ENCODE results near the gene ODR4. TPM values are rescaled to one million over a fixed set of nuclear protein-coding genes. Genes with fewer than 3 reads are reported as not detected.
"Not testable (repeated sequence)": the region's sequence is repeated elsewhere in the genome, so short reads cannot be mapped to it uniquely, and the experiment has no call there.

ODR4 gene
- total RNA-seq, 1 experiment from 2014 or later = 18.1 TPM

DNA sequence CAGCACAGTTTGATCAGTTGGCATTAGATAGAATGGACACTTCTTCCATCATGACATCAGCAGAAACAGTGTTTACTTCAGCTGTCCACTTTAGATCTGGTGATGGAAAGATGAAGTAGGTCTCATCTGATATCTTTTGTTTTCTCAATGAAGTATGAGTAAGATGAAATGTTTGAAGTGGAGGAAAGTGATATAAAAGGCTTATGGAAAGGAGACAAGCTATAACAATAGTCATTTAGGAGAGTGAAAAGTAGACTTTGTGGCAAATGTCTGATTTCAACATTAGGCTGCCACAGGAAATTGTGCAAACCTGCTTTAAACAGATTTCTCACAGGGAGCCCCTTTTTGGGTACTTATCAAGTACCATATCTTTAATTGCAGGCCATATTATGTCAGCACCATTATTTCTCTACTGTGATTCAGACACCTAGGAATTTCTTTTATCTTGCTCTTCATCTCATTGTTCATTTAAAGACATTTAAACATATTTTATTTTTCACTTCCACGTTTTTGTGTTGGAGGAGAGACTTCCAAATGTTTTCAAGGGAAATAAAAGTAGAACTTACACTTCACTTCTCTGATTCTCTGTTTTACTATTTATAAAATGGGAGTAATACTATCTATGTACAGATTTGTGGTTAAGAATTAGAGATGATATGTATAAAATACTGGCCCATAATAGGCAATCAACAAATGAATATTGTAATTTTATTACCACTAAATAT lies 67.2 kb downstream of the ODR4 start:
- no peak for DNase-seq
- Histone ChIP-seq H3K27me3 (ENCODE audit: control insufficient read depth, insufficient read depth, low read length) (no peaks in the 10 kb centered on the region), H3K4me3 (ENCODE audit: insufficient read depth, low read depth, low read length) (no peak overlapping the region), H3K36me3 (replicated peaks; ENCODE audit: control insufficient read depth, insufficient read depth, low read length) (no peaks in the 10 kb centered on the region)

DNA sequence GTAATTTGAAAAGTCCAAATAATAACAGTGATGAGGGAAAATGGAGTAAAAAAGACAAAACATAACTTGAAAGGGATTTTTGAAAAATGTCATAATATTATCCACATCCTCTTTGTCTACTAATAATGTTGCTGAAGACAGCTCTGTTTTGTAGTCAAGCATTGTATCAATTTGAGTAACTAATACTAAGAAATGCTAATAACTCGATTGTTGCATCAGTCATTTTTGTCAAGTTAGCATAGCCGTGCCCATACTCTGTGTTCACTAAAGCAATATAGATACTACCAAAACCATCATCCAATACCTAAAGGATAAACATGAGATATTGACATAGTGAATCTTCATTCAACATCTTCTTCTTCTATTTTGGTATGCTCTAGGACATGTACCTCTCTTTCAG lies 68.0 kb downstream of the ODR4 start:
- H3K4me3 ChIP-seq (ENCODE audit: insufficient read depth, low read depth, low read length) = no peak overlapping the region
- no peaks in the 10 kb centered on the region for H3K27me3 ChIP-seq (ENCODE audit: control insufficient read depth, insufficient read depth, low read length)
- no peaks in the 10 kb centered on the region for H3K36me3 ChIP-seq (replicated peaks; ENCODE audit: control insufficient read depth, insufficient read depth, low read length)
- no peak for DNase-seq

DNA sequence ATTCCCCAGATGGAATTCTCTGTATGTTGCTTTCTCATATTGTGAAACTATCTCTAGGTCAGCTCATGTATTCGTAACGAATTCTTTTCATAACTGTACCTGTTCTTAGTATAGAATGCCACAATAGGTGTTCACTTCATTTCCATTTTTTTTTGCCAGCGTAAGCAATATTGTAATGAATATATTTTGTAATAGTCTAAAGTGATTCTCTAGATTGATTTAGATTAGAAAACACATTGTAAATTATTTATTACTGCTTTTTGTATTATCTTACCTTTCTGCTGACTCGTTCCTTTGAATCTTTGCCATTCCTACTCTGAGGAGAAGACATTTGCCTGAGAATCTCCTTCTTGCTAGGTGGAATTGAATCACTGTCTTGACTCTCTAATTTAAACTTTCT lies 70.5 kb downstream of the ODR4 start:
- no peak for DNase-seq
- no peak overlapping the region for H3K4me3 ChIP-seq (ENCODE audit: insufficient read depth, low read depth, low read length)
- no peaks in the 10 kb centered on the region for H3K27me3 ChIP-seq (ENCODE audit: control insufficient read depth, insufficient read depth, low read length)
- no peaks in the 10 kb centered on the region for H3K36me3 ChIP-seq (replicated peaks; ENCODE audit: control insufficient read depth, insufficient read depth, low read length)

DNA sequence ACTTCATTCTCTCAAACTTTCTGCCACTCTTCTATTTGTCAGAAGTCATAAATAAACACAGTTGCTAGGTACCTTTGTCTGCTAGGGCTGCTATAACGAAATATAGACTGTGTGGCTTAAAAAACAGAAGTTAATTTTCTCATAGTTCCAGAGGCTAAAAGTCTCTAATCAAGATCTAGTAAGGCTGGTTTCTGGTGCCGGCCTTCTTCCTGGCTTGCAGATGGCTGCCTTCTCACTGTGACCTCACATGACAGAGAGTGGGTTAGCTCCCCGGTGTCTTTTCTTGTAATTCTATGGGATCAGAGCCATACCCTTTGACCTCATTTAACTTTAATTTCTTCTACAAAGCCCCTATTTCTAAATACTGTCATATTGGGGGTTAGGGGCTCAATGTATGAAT lies 79.3 kb downstream of the ODR4 start:
- Histone ChIP-seq H3K4me3 (ENCODE audit: insufficient read depth, low read depth, low read length) (no peak overlapping the region), H3K27me3 (ENCODE audit: control insufficient read depth, insufficient read depth, low read length) (no peaks in the 10 kb centered on the region), H3K36me3 (replicated peaks; ENCODE audit: control insufficient read depth, insufficient read depth, low read length) (no peaks in the 10 kb centered on the region)
- DNase-seq = no peak

DNA sequence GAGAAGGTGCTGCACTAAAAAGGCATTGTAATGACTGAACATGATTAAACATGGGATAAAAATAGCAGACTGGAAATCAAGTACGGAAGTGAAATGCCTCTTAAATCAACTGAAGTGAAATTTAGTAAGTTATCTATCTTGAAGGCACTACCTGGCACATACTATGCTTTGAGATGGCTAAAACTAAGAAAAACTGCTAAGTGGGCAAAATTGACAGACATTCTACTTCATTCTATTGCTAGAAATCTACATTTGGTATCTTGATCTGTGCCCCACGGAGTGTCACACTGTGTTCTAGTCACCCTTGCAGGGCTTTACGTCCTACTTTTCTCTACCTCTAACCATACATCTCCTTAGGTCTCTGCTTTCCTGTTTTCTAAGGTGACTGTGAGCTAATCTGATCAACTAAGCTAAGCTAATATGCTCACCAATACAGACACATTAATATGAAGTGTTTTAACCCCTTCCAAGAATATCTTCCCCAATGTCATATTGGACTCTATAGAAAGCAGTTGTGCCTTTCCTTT lies 81.2 kb downstream of the ODR4 start:
- no peak overlapping the region for H3K4me3 ChIP-seq (ENCODE audit: insufficient read depth, low read depth, low read length)
- DNase-seq = no peak
- no peaks in the 10 kb centered on the region for H3K36me3 ChIP-seq (replicated peaks; ENCODE audit: control insufficient read depth, insufficient read depth, low read length)
- no peaks in the 10 kb centered on the region for H3K27me3 ChIP-seq (ENCODE audit: control insufficient read depth, insufficient read depth, low read length)

DNA sequence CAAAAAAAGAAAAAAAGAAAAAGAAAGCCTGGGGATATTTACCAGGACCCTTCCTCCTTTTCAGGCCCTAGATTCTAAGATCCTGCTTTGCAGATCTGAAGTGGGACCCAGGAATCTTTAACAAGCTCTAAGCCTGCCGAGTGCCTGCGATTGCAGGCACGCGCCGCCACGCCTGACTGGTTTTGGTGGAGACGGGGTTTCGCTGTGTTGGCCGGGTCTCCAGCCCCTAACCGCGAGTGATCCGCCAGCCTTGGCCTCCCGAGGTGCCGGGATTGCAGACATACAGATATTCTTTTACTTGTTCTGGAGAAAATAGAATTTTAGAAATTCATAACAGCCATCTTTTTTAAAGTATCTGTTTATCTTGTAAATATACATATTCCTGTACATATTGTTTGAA lies 83.5 kb downstream of the ODR4 start:
- H3K27me3 ChIP-seq (ENCODE audit: control insufficient read depth, insufficient read depth, low read length) = not testable (repeated sequence)

DNA sequence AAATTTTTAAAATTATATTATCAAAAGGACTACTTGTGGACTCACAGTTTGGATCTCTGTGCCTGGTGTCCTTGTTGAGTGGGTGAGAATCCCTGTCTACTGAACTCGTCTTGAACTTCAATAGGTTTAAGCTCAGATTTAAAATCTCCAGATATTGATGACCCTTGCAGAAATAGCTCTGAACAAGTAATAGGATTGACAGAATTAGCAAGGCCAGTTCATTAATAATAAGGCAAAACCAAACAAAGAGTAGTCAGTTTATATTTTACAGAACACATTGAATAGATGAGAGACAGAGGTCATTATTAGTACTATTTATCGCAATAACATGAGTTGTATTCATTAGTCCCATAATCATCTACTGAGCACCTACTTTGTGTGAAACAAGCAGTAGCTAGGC lies 85.4 kb downstream of the ODR4 start, which contains the start of gene PDC:
Gene PDC (minus strand): TSS at position 101 of the 400 bp plus-strand sequence. CDS start 11,655 bp downstream, outside the sequence.
- no peaks in the 10 kb centered on the region for H3K36me3 ChIP-seq (replicated peaks; ENCODE audit: control insufficient read depth, insufficient read depth, low read length)
- DNase-seq = no peak

More for the DNA sequence above, 83.5 kb downstream of the ODR4 start:
- H3K36me3 ChIP-seq (replicated peaks; ENCODE audit: control insufficient read depth, insufficient read depth, low read length); DNase-seq; H3K4me3 ChIP-seq (ENCODE audit: insufficient read depth, low read depth, low read length): not testable (repeated sequence)

DNA sequence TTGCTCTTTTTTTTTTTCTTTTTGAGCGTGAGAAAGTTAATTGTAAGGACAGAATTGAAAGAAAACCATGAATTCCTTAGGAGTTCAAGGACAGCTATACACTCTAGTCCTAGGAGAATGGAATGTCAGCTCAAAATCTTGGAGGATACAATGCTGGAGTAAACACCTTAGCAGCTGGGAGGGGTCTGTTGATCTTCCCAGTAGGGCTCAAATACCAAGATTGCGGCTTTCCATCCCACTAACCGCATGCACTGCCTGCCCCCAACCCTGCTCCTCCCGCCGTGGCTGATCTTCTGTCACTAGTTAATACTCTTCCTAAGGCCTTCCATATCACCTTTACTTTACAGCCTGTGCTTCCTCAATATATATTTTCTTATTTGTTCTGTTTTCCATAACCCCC lies 87.9 kb downstream of the ODR4 start:
- no peaks in the 10 kb centered on the region for H3K27me3 ChIP-seq (ENCODE audit: control insufficient read depth, insufficient read depth, low read length)
- peak; percentile 26 for DNase-seq
- H3K36me3 ChIP-seq (replicated peaks; ENCODE audit: control insufficient read depth, insufficient read depth, low read length) = no peaks in the 10 kb centered on the region
- H3K4me3 ChIP-seq (ENCODE audit: insufficient read depth, low read depth, low read length) = no peak overlapping the region

More for the DNA sequence above, 85.4 kb downstream of the ODR4 start, which contains the start of gene PDC:
- Histone ChIP-seq H3K4me3 (ENCODE audit: insufficient read depth, low read depth, low read length) (no peak within 1 kb of the TSS), H3K27me3 (ENCODE audit: control insufficient read depth, insufficient read depth, low read length) (no peaks in the 10 kb centered on the region)

DNA sequence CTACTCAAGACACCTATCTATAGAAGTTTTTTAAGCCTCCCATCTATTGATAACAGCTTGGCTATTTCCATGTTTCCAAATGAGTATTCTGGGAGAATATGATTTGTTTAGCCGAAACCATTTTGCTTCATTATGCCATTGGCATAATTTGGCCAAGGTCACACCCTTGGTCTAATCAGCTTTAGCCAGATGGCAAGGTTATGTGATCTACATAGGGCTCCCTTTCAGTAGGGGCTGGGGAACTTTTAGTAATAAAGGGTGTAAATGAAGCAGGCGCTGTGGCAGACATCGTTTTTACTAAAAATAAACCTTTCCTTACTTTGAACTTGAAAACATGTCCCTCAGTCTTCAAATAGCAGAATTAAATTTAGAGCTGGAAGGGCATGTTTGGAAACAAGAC lies 88.3 kb downstream of the ODR4 start:
- no peaks in the 10 kb centered on the region for H3K27me3 ChIP-seq (ENCODE audit: control insufficient read depth, insufficient read depth, low read length)
- DNase-seq = no peak
- H3K36me3 ChIP-seq (replicated peaks; ENCODE audit: control insufficient read depth, insufficient read depth, low read length) = no peaks in the 10 kb centered on the region
- no peak overlapping the region for H3K4me3 ChIP-seq (ENCODE audit: insufficient read depth, low read depth, low read length)

DNA sequence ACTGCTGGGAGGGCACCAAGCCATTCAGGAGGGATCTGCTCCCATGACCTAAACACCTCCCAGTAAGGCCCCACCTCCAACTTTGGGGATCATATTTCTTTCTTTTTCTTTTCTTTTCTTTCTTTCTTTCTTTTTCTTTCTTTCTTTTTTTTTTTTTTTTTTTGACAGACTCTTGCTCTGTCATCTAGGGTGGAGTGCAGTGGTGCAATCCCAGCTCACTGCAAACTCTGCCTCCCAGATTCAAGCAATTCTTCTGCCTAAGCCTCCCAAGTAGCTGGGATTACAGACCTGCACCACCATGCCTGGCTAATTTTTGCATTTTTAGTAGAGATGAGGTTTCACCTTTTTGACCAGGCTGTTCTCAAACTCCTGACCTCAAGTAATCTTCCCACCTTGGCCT lies 89.9 kb downstream of the ODR4 start:
- not testable (repeated sequence) for H3K4me3 ChIP-seq (ENCODE audit: insufficient read depth, low read depth, low read length); H3K27me3 ChIP-seq (ENCODE audit: control insufficient read depth, insufficient read depth, low read length); DNase-seq; H3K36me3 ChIP-seq (replicated peaks; ENCODE audit: control insufficient read depth, insufficient read depth, low read length)

DNA sequence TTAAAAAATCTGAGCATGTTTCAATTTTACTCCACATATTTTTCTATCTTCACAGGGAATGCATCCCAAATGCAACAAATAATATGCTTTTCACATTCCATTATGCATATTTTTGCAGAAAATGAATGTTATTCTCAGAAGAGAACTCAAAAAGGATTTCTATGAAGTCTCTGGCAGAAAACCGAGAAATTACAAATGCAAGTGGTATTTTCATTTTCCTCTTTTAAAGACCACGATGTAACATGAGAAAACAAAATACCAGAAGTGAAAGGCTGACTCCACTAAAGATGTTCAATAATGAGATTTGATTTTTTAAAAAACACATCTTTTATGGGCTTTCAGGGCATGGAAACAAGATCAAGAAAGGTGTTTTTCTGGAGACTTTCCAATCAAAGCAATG lies 90.3 kb downstream of the ODR4 start:
- H3K27me3 ChIP-seq (ENCODE audit: control insufficient read depth, insufficient read depth, low read length) = no peaks in the 10 kb centered on the region
- DNase-seq = no peak
- no peak overlapping the region for H3K4me3 ChIP-seq (ENCODE audit: insufficient read depth, low read depth, low read length)
- no peaks in the 10 kb centered on the region for H3K36me3 ChIP-seq (replicated peaks; ENCODE audit: control insufficient read depth, insufficient read depth, low read length)

Other genes starting within 250 kb of the ODR4 start
- 0.17 and 0.26 TPM in 2 replicates for gene PRG4, start 79.6 kb upstream of the ODR4 start, total RNA-seq (2014; rRNA removed; shearing (Covaris generic))
- 99.3 and 123 TPM in 2 replicates for gene TPR, start 585 bp upstream of the ODR4 start, total RNA-seq (2014; rRNA removed; shearing (Covaris generic))
- gene PDC, start 85.3 kb downstream of the ODR4 start, total RNA-seq (2014; rRNA removed; shearing (Covaris generic)) = not detected in 2 replicates